ENCODE measurements around the gene YLPM1.

YLPM1 gene

GRCh38 chr14:74792249-74793039 is 29.3 kb downstream of the YLPM1 start:
- no peak for DNase-seq

- DNase-seq: no peak
Observed at GRCh38 chr14:74793506-74794155, 30.5 kb downstream of the YLPM1 start.

GRCh38 chr14:74794947-74795346 is 31.8 kb downstream of the YLPM1 start:
- no peak for DNase-seq

- DNase-seq: no peak
Observed at GRCh38 chr14:74799765-74800164, 36.6 kb downstream of the YLPM1 start.

- no peak for DNase-seq
Observed at GRCh38 chr14:74800780-74801179, 37.7 kb downstream of the YLPM1 start.

GRCh38 chr14:74801396-74801795 is 38.3 kb downstream of the YLPM1 start:
- no peak for DNase-seq

- DNase-seq: no peak
Observed at GRCh38 chr14:74804219-74804825, 41.2 kb downstream of the YLPM1 start.

- DNase-seq: no peak
Observed at GRCh38 chr14:74807853-74808545, 44.9 kb downstream of the YLPM1 start.

- DNase-seq: no peak
Observed at GRCh38 chr14:74816124-74816523, 53.0 kb downstream of the YLPM1 start.

GRCh38 chr14:74820288-74820687 is 57.2 kb downstream of the YLPM1 start:
- DNase-seq: no peak

- no peak for DNase-seq
Observed at GRCh38 chr14:74821267-74821915, 58.3 kb downstream of the YLPM1 start.

- DNase-seq: no peak
Observed at GRCh38 chr14:74824997-74825396, 61.9 kb downstream of the YLPM1 start.

- DNase-seq: no peak
Observed at GRCh38 chr14:74826574-74826973, 63.5 kb downstream of the YLPM1 start.

GRCh38 chr14:74829251-74829650 is 66.1 kb downstream of the YLPM1 start:
- no peak for DNase-seq

- DNase-seq: no peak
Observed at GRCh38 chr14:74832849-74833248, 69.7 kb downstream of the YLPM1 start.

- DNase-seq: no peak
Observed at GRCh38 chr14:74834692-74835392, 71.7 kb downstream of the YLPM1 start.

- DNase-seq: no peak
Observed at GRCh38 chr14:74835645-74836250, 72.6 kb downstream of the YLPM1 start.

- no peak for DNase-seq
Observed at GRCh38 chr14:74836251-74836960, 73.3 kb downstream of the YLPM1 start.

- no peak for DNase-seq
Observed at GRCh38 chr14:74838166-74838565, 75.0 kb downstream of the YLPM1 start.

GRCh38 chr14:74840603-74841030 is 77.5 kb downstream of the YLPM1 start:
- DNase-seq: no peak
